Left colon (tissue), 2 donors: ENCODE results near the gene ZNF442. TPM values are rescaled to one million over a fixed set of nuclear protein-coding genes. Genes with fewer than 3 reads are reported as not detected.
A peak's percentile ranks its signal among the peaks of the same experiment; 100 is the strongest.
"Not testable (repeated sequence)": the region's sequence is repeated elsewhere in the genome, so short reads cannot be mapped to it uniquely, and the experiment has no call there.

Experiments
- ATAC-seq: fragments of 200-7000 bp; cut with Tn5 transposase; one replicate; pipeline ENCODE4 v1.9.1; 2020; ENCODE audit warnings: mild to moderate bottlenecking, moderate library complexity
- DNase-seq, 2 donors: peaks; one replicate each; pipeline ENCODE4 v3.0.0-alpha.2; 2020
- intact Hi-C, 2 donors: fragments of 100-400 bp; cut with DNase I in 1 of 2; cut with micrococcal nuclease in 1 of 2; formaldehyde crosslinking; loops; one replicate each; pipeline versions ENCODE4 v1.11.2 to v1.14.0; 2022; cut with DNase I, micrococcal nuclease
- long read RNA-seq: library from polyadenylated mRNA; unstranded; transcript quantifications from one replicate; pipeline ENCODE4 v2.0.0, GENCODE V29; 2021
- total RNA-seq, 2 donors: library from RNA; stranded (reverse); fragmentation: NEBNext Ultra II Directional; extraction: Animal tissue kit (Norgen Biotek cat#: 25700); gene quantifications; one replicate each; pipeline ENCODE4 v1.2.1, GENCODE V29; 2021
- donor health status: DM: no; HTN: no; CAD: no.
- donor health status: DM: yes; HTN: yes; CAD: no.

The ZNF442 gene
- total RNA-seq = 1 to 10 TPM; 1.6 to 2.4 TPM
- long read RNA-seq = 0 reads

DNA sequence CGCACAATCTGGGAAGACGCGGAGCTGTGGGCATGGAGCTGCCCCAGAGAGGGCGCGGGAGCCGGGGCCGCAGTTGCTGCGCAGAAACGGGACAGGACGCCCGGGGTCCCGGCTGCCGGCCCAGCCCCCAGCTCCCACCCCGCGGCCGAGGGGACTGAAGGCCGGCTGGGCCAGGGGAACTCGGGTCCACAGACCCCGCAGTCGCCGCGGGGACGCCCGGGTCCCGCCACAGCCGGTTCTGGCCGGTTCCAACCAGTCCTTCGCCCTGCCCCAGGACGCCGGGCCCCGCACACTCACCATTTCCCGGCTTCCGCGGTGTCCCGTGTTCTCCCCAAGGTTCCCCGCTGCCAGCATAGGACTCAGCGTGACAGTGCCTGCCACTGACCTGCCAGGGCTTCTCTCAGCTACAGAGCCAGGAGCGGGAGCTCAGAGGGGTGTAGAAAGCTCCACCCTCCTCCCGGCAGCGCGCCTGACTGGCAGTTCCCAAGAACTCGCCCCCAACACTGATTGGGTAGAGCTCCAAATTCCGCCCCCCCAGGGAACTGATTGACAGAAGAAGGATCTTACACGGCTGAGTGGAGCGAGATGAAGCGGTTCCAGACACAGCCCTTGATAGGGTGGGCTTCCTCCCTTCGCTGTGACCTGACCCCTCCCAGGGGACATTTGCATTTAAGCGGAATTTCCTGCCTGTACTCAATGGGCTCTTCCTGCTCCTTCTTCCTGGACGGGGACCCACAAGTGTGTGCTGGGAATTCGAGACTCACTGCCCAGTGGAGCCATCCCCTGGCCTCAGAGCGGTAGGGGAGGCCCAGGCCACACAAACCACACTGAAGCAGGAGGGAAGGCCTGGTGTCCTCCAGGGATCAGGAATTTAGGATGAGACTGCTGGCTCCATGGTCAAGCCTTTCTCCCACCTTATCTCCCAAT is at the start of gene ZNF442:
TSS of gene ZNF442 (minus strand) at position 448 of the 927 bp plus-strand sequence. CDS start 2,052 bp downstream, outside the sequence.
- peak; percentile 95 to 98 for DNase-seq
- ATAC-seq = peak; percentile 98
- intact Hi-C loops = no loop called here

GRCh38 chr19:12411893-12412292 is 46.4 kb upstream of the ZNF442 start:
- intact Hi-C loops = no loop called here
- ATAC-seq (no peak), DNase-seq (no peak)

GRCh38 chr19:12400633-12401502 is 35.4 kb upstream of the ZNF442 start, which contains the start of gene ZNF799:
Gene ZNF799, minus strand, starts transcription at chr19:12401271. Its CDS starts 201 bp downstream, at chr19:12401070.
- intact Hi-C loops = no loop called here
- DNase-seq (peak; percentile 99), ATAC-seq (peak; percentile 93)

DNA sequence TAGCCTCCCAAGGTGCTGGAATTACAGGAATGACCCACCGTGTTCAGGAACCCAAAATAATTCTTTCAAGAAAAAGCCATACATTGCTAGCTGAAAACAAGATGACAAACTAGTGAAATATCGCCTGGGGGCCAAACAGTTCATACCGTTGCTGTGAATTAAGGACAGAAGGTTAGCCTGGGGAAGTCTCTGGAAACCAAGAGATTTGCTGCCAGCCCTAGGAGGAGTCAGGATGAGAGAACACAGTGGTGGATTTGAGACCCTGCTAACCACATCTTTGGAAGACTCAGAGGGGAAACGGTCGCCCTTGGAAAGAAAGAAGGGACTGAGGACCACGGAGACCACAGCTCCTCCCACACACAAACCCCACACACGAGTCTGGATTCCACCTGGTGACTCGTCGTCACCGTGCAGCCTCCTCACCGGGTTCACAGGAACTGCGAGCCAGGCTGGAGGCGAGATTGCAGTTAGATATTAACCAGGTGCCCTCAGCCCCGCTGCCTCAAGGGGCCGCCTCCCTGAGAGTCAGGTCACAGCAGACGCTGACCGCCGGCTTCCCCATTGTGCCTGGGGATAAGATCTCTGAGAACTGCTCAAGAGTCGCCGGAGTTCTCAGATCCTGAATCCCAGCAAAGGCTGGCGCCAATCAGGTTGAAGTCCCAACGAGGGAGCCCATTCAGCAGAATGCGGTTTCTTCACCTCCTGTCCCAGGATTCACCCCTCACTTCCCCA is 34.6 kb upstream of the ZNF442 start:
- intact Hi-C loops = not testable (repeated sequence)
- DNase-seq (peak; percentile 54 to 55), ATAC-seq (peak; percentile 73)

DNA sequence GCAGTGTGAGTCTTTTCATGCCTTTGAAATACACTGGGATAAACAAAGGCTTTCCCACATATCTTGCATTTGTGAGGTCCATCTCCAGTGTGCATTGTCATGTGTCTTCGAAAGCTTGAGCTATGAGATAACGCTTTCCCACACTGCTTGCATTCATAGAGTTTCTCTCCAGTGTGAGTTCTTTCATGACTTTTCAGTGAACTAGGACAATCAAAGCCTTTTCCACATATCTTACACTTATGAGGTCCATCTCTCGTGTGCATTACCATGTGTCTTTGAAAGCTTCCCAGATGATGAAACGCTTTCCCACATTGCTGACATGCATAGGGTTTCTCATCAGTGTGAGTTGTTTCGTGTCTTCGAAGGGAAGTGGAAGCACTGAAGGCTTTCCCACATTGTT is 25.7 kb upstream of the ZNF442 start:
- DNase-seq, ATAC-seq, intact Hi-C loops: not testable (repeated sequence)

DNA sequence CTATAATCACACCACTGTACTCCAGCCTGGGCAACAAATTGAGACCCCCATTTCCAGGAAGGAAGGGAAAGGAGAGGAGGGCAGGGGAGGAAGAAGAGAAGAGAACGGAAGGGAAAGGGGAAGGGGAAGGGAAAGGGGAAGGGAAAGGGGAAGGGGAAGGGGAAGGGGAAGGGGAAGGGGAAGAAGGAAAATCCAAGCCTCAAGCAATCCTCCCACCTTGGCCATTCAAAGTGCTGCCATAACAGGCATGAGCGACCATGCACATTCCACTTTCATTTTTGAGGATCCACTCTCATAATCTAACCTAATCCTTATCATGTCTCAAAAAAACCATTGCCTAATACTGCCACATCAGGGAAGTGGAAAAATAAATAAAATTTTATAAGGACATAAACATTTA is 20.9 kb upstream of the ZNF442 start:
- DNase-seq, intact Hi-C loops, ATAC-seq: not testable (repeated sequence)

GRCh38 chr19:12380444-12380737 is 14.9 kb upstream of the ZNF442 start:
- DNase-seq (no peak), ATAC-seq (no peak)
- intact Hi-C loops = no loop called here

DNA sequence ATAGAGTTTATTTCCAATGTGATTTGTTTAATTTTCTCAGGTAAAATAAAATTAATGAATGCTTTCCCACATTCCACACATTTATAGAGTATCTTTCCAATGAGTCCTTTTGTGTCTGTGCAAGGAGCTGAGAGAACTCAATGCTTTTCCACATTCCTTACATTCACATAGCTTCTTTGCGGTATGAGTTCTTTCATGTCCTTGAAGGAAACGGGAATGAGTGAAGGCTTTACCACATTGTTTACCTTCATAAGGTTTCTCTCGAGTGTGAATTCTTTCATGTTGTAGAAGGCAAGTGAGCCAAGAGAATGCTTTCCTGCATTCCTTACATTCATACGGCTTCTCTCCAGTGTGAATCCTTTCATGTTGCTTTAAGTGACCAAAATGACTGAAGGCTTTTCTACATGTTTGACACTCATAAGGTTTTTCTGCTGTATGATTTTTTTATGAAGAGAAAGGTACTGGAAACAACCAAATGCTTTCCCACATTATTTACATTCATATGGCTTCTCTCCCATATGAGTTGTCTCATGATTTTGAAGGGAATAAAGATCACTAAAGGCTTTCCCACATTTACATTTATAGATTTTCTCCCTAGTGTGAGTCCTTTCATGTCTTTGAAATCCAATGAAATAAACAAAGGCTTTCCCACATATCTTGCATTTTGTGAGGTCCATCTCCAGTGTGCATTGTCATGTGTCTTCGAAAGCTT is 14.4 kb upstream of the ZNF442 start:
- intact Hi-C loops = no loop called here
- no peak for ATAC-seq
- DNase-seq = no peak

- ATAC-seq (no peak), DNase-seq (no peak)
- intact Hi-C loops = no loop called here
Observed at GRCh38 chr19:12374026-12374425, 8.5 kb upstream of the ZNF442 start.

DNA sequence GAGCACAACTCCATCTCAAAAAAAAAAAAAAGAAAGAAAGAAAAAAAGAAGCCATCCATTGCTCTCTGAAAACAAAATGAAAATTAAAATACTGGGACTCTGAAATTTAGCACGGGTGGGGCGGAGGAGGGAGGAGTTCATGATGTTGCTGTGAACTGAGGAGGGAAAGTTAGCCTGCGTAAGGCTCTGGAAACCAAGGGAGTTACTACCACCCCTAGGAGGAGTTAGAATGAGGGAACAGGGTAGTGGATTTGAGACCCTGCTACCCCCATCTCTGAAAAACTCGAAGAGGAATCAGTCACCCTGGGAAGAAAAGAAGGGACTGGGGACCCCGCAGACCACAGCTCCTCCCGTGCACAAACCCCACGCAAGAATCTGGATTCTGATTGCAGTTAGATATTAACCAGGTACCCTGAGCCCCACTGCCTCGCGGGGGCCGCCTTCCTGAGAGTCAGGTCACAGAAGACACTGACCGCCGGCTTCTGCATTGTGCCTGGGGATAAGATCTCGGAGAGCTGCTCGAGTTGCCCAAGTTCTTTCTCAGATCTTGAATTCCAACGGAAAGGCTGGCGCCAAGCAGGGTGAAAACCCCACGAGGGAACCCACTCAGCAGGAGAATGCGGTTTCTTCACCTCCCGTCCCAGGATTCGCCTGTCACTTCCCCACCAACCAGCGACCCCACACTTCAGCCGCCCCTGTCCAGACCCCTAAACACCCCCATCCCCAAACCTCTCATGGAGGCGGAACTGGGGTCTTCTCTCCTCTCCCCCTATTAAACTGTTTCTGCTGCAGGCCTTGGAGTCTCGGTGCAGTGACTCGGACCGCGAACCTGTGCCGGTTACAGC is 870 bp downstream of the ZNF442 start:
- DNase-seq = peak in 1 of 2 donors; percentile 22
- intact Hi-C loops = no loop called here
- no peak for ATAC-seq

DNA sequence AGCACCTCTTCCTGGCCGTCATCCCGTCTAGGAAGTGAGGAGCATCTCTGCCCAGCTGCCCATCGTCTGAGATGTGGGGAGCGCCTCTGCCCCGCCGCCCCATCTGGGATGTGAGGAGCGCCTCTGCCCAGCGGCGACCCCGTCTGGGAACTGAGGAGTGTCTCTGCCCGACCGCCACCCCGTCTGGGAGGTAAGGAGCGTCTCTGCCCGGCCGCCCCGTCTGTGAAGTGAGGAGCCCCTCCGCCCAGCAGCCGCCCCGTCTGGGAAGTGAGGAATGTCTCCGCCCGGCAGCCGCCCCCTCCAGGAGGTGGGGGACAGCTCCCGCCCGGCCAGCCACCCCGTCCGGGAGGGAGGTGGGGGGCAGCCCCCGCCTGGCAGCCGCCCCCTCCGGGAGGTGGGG is 3.2 kb downstream of the ZNF442 start:
- DNase-seq, intact Hi-C loops, ATAC-seq: not testable (repeated sequence)

- intact Hi-C loops = no loop called here
- ATAC-seq = no peak
- DNase-seq = no peak
Observed at GRCh38 chr19:12353375-12353774, 12.1 kb downstream of the ZNF442 start.

GRCh38 chr19:12350890-12351197 is 14.6 kb downstream of the ZNF442 start:
- ATAC-seq (no peak), DNase-seq (no peak)
- intact Hi-C loops = no loop called here

GRCh38 chr19:12350185-12350889 is 15.1 kb downstream of the ZNF442 start:
- intact Hi-C loops = no loop called here
- DNase-seq (no peak), ATAC-seq (no peak)

- ATAC-seq = peak; percentile 60
- no peak for DNase-seq
- intact Hi-C loops = no loop called here
Observed at GRCh38 chr19:12346896-12347295, 18.6 kb downstream of the ZNF442 start.

- intact Hi-C loops = no loop called here
- no peak for ATAC-seq
- DNase-seq = no peak
Observed at GRCh38 chr19:12345197-12345596, 20.3 kb downstream of the ZNF442 start.
